ENCODE results near the gene MYL4.
"Not testable (repeated sequence)": the region's sequence is repeated elsewhere in the genome, so short reads cannot be mapped to it uniquely, and the experiment has no call there.

MYL4 gene

DNA sequence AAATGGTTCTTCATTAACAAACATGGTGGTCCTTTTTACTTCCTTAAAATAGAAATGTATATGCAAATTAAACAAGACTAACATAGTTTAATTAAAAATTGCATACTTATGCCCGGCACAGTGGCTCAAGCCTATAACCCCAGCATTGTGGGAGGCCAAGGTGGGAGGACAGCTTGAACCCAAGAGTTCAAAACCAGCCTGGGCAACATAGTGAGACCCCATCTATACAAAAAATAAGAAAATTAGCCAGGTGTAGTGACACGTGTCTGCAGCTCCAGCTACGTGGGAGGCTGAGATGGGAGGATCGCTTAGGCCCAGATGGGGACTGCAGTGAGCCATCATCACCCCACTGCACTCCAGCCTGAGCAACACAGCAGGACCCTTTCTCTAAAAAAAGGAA lies 38.4 kb upstream of the MYL4 start:
- DNase-seq (ENCODE audit: extremely low spot score): no peak
- POLR2A ChIA-PET: no interaction called here
- CTCF ChIA-PET: no interaction called here
- no peak for TF ChIP-seq L3MBTL2 (conservative IDR thresholded peaks at IDR 0.05)
- TF ChIP-seq FOXM1 (IDR thresholded peaks at IDR 0.05; ENCODE audit: borderline replicate concordance): no peak
- TF ChIP-seq FOXK2 (IDR thresholded peaks at IDR 0.05): no peak
- no peak for TF ChIP-seq FOXA1 (IDR thresholded peaks at IDR 0.05)
- TF ChIP-seq CTBP1 (IDR thresholded peaks at IDR 0.05; ENCODE audit: borderline replicate concordance): no peak
- TF ChIP-seq BHLHE40 (IDR thresholded peaks at IDR 0.05; ENCODE audit: borderline replicate concordance): no peak
- TF ChIP-seq SUZ12 (IDR thresholded peaks at IDR 0.05): no peak
- no peak for TF ChIP-seq HDGF (IDR thresholded peaks at IDR 0.05; ENCODE audit: borderline replicate concordance)

- TF ChIP-seq FOXA1 (IDR thresholded peaks at IDR 0.05) (no peak), L3MBTL2 (conservative IDR thresholded peaks at IDR 0.05) (no peak), ZNF384 (IDR thresholded peaks at IDR 0.05) (no peak), BHLHE40 (IDR thresholded peaks at IDR 0.05; ENCODE audit: borderline replicate concordance) (no peak), CTBP1 (IDR thresholded peaks at IDR 0.05; ENCODE audit: borderline replicate concordance) (no peak), ELF4 (IDR thresholded peaks at IDR 0.05) (no peak), LEF1 (IDR thresholded peaks at IDR 0.05; ENCODE audit: borderline replicate concordance) (no peak), NFRKB (IDR thresholded peaks at IDR 0.05) (no peak), FOXK2 (IDR thresholded peaks at IDR 0.05) (no peak), SUZ12 (IDR thresholded peaks at IDR 0.05) (no peak), SP1 (IDR thresholded peaks at IDR 0.05) (no peak), ARNT (IDR thresholded peaks at IDR 0.05) (no peak), TARDBP (IDR thresholded peaks at IDR 0.05) (no peak), HDGF (IDR thresholded peaks at IDR 0.05; ENCODE audit: borderline replicate concordance) (no peak), PKNOX1 (IDR thresholded peaks at IDR 0.05) (no peak)
- ChIA-PET CTCF (no interaction called here), POLR2A (no interaction called here)
- no peak for DNase-seq (ENCODE audit: extremely low spot score)
Observed at GRCh38 chr17:47172696-47173565, 36.2 kb upstream of the MYL4 start.

- CTCF ChIA-PET; DNase-seq (ENCODE audit: extremely low spot score): not testable (repeated sequence)
- POLR2A ChIA-PET: interaction anchor here (1.1 kb wide), 1 partner anchor 11 kb away, joined by 3 read pairs; no protein-coding TSS in a partner anchor
Observed at GRCh38 chr17:47174823-47175222, 34.3 kb upstream of the MYL4 start.

DNA sequence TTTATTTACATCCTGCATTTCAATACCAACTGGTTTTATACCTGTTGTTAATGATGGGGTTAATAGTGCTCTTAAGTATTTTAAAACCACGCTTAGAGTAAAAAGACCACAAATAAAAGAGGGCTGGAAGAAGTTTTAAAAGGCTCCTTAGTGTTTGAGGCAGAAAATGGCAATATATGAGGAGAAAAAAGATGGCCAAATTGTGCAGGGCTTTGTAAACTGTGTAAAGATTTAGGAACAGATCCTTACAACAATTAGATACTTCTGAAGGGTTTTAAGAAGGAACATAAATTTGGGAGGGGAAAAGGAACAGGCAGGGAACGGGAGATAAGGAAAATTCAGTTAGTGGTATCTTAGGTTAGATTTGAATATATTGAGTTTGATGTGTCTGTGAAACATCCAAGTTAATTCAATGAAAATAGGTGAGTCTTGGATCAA lies 32.7 kb upstream of the MYL4 start:
- ChIA-PET CTCF (no interaction called here), POLR2A (no interaction called here)
- TF ChIP-seq SP1 (IDR thresholded peaks at IDR 0.05): no peak
- TF ChIP-seq HDGF (IDR thresholded peaks at IDR 0.05; ENCODE audit: borderline replicate concordance): no peak
- no peak for TF ChIP-seq ARNT (IDR thresholded peaks at IDR 0.05)
- no peak for TF ChIP-seq CTBP1 (IDR thresholded peaks at IDR 0.05; ENCODE audit: borderline replicate concordance)
- TF ChIP-seq NFRKB (IDR thresholded peaks at IDR 0.05): no peak
- no peak for TF ChIP-seq ZNF384 (IDR thresholded peaks at IDR 0.05)
- TF ChIP-seq FOXK2 (IDR thresholded peaks at IDR 0.05): no peak
- no peak for TF ChIP-seq FOXA1 (IDR thresholded peaks at IDR 0.05)
- TF ChIP-seq PKNOX1 (IDR thresholded peaks at IDR 0.05): no peak
- TF ChIP-seq BHLHE40 (IDR thresholded peaks at IDR 0.05; ENCODE audit: borderline replicate concordance): no peak
- TF ChIP-seq SUZ12 (IDR thresholded peaks at IDR 0.05): no peak
- no peak for TF ChIP-seq LEF1 (IDR thresholded peaks at IDR 0.05; ENCODE audit: borderline replicate concordance)
- no peak for TF ChIP-seq L3MBTL2 (conservative IDR thresholded peaks at IDR 0.05)
- no peak for TF ChIP-seq ELF4 (IDR thresholded peaks at IDR 0.05)
- no peak for TF ChIP-seq FOXM1 (IDR thresholded peaks at IDR 0.05; ENCODE audit: borderline replicate concordance)
- TF ChIP-seq TARDBP (IDR thresholded peaks at IDR 0.05): no peak
- DNase-seq (ENCODE audit: extremely low spot score): no peak

DNA sequence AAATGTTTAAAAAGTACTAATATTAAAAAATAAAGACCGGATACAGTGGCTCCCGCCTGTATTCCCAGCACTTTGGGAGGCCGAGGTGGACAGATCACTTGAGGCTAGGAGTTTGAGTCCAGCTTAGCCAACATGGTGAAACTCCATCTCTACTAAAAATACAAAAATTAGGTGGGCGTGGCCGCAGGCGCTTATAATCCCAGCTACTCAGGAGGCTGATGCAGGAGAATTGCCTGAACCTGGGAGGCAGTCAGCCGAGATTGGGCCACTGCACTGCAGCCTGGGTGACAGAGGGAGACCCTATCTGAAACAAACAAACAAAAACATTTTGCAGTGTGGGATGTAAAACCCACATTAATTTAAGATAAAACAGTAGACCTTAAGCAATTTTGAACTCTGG lies 31.9 kb upstream of the MYL4 start:
- ChIA-PET POLR2A (interaction anchor here (0.7 kb wide), 1 partner anchor 1122 kb away, joined by 3 read pairs; no protein-coding TSS in a partner anchor), CTCF (no interaction called here)
- TF ChIP-seq PKNOX1 (IDR thresholded peaks at IDR 0.05) (no peak), SUZ12 (IDR thresholded peaks at IDR 0.05) (no peak), ARNT (IDR thresholded peaks at IDR 0.05) (no peak), L3MBTL2 (conservative IDR thresholded peaks at IDR 0.05) (no peak), HDGF (IDR thresholded peaks at IDR 0.05; ENCODE audit: borderline replicate concordance) (no peak), BHLHE40 (IDR thresholded peaks at IDR 0.05; ENCODE audit: borderline replicate concordance) (no peak), ELF4 (IDR thresholded peaks at IDR 0.05) (no peak), FOXM1 (IDR thresholded peaks at IDR 0.05; ENCODE audit: borderline replicate concordance) (no peak), TARDBP (IDR thresholded peaks at IDR 0.05) (no peak), FOXA1 (IDR thresholded peaks at IDR 0.05) (no peak), NFRKB (IDR thresholded peaks at IDR 0.05) (no peak), LEF1 (IDR thresholded peaks at IDR 0.05; ENCODE audit: borderline replicate concordance) (no peak), SP1 (IDR thresholded peaks at IDR 0.05) (no peak), ZNF384 (IDR thresholded peaks at IDR 0.05) (no peak), CTBP1 (IDR thresholded peaks at IDR 0.05; ENCODE audit: borderline replicate concordance) (no peak)
- DNase-seq (ENCODE audit: extremely low spot score): no peak

DNA sequence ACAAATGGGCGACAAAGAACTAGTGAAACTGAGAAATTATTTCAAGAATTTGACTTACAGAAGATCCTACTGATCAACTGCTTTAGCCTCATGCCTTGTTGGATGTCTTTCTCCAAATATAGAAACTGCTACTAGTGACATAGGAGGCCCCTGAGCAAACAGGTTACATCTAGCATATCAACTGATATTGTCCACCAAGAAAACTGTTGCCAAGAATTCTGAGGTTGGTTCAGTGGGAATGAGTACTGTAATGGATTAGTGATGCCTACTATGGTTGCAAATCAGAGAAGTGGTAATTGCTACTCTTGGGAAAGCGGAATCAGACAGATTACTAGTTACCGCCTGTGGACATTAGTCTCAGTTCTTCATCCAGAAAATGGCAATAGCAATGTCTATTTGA lies 30.0 kb upstream of the MYL4 start:
- DNase-seq (ENCODE audit: extremely low spot score): no peak
- CTCF ChIA-PET: no interaction called here
- POLR2A ChIA-PET: no interaction called here
- TF ChIP-seq PKNOX1 (IDR thresholded peaks at IDR 0.05) (no peak), SP1 (IDR thresholded peaks at IDR 0.05) (no peak), FOXM1 (IDR thresholded peaks at IDR 0.05; ENCODE audit: borderline replicate concordance) (no peak), NFRKB (IDR thresholded peaks at IDR 0.05) (no peak)

Measured in HEK293T (cell line).